H9 (cell line): ENCODE measurements around the gene ERBIN. TPM values are rescaled to one million over a fixed set of nuclear protein-coding genes. Genes with fewer than 3 reads are reported as not detected.
A peak's percentile ranks its signal among the peaks of the same experiment; 100 is the strongest.

Source experiments
- DNase-seq: peaks from one replicate; pipeline ENCODE4 v3.0.0-alpha.2; 2017
- H2AFZ ChIP-seq: one replicate; pipeline ENCODE4 v1.6.1; 2013; ENCODE audit warnings: mild to moderate bottlenecking, low read length, control low read depth, moderate library complexity
- H2AK5ac ChIP-seq: 2 replicates; pipeline ENCODE4 v1.6.1; 2013; ENCODE audit warnings: low read length, control low read depth, mixed read lengths; ENCODE audit not compliant: insufficient read length
- H2BK120ac ChIP-seq: one replicate; pipeline ENCODE4 v1.6.1; 2013; ENCODE audit warnings: low read depth, mild to moderate bottlenecking, low read length, control low read depth, inconsistent platforms; ENCODE audit not compliant: poor library complexity, severe bottlenecking
- H2BK12ac ChIP-seq: 2 replicates; pipeline ENCODE4 v1.6.1; 2013; ENCODE audit warnings: low read length, control low read depth, mixed read lengths, low read depth; ENCODE audit not compliant: insufficient read length
- H2BK15ac ChIP-seq: 2 replicates; pipeline ENCODE4 v1.6.1; 2013; ENCODE audit warnings: low read depth, low read length, control low read depth
- H2BK20ac ChIP-seq: one replicate; pipeline ENCODE4 v1.6.1; 2013; ENCODE audit warnings: low read depth, mild to moderate bottlenecking, low read length, control low read depth, inconsistent platforms; ENCODE audit not compliant: poor library complexity, severe bottlenecking
- H2BK5ac ChIP-seq: 2 replicates; pipeline ENCODE4 v1.6.1; 2013; ENCODE audit warnings: low read length, control low read depth, mixed read lengths; ENCODE audit not compliant: insufficient read length
- H3K14ac ChIP-seq: 2 replicates; pipeline ENCODE4 v1.6.1; 2013; ENCODE audit warnings: low read length, control low read depth; ENCODE audit not compliant: insufficient read depth
- H3K18ac ChIP-seq: 2 replicates; pipeline ENCODE4 v1.6.1; 2013; ENCODE audit warnings: low read depth, mild to moderate bottlenecking, mixed read lengths, low read length, control low read depth; ENCODE audit not compliant: insufficient read length
- H3K23ac ChIP-seq: 2 replicates; pipeline ENCODE4 v1.6.1; 2013; ENCODE audit warnings: low read length, control low read depth, mixed read lengths, low read depth; ENCODE audit not compliant: insufficient read length
- H3K23me2 ChIP-seq: 2 replicates; pipeline ENCODE4 v1.6.1; 2013; ENCODE audit warnings: low read depth, mild to moderate bottlenecking, mixed read lengths, low read length, control low read depth; ENCODE audit not compliant: insufficient read length, poor library complexity, severe bottlenecking
- H3K27ac ChIP-seq: 2 replicates; pipeline ENCODE4 v1.5.1; 2013; ENCODE audit warnings: low read length, control low read depth, mixed read lengths, low read depth; ENCODE audit not compliant: insufficient read length
- H3K27me3 ChIP-seq: 2 replicates; pipeline ENCODE4 v1.6.1; 2013; ENCODE audit warnings: low read length, control low read depth, inconsistent platforms; ENCODE audit not compliant: insufficient read depth
- H3K4ac ChIP-seq: 2 replicates; pipeline ENCODE4 v1.6.1; 2013; ENCODE audit warnings: low read depth, mild to moderate bottlenecking, control low read depth, inconsistent platforms, low read length, moderate library complexity
- H3K4me1 ChIP-seq: 2 replicates; pipeline ENCODE4 v1.6.1; 2013; ENCODE audit warnings: low read length, control low read depth, inconsistent platforms; ENCODE audit not compliant: insufficient read depth
- H3K4me2 ChIP-seq: 2 replicates; pipeline ENCODE4 v1.6.1; 2013; ENCODE audit warnings: low read length, control low read depth, mixed read lengths; ENCODE audit not compliant: insufficient read length, insufficient read depth
- H3K56ac ChIP-seq: 2 replicates; pipeline ENCODE4 v1.6.1; 2013; ENCODE audit warnings: low read depth, mild to moderate bottlenecking, mixed read lengths, low read length, control low read depth; ENCODE audit not compliant: insufficient read length
- H3K79me1 ChIP-seq: 2 replicates; pipeline ENCODE4 v1.6.1; 2013; ENCODE audit warnings: low read depth, mild to moderate bottlenecking, moderate library complexity, low read length, control low read depth, inconsistent platforms; ENCODE audit not compliant: insufficient read depth, poor library complexity, severe bottlenecking
- H3K79me2 ChIP-seq: 2 replicates; pipeline ENCODE4 v1.6.1; 2013; ENCODE audit warnings: low read length, control low read depth, inconsistent platforms; ENCODE audit not compliant: insufficient read depth
- H3K9ac ChIP-seq: 2 replicates; pipeline ENCODE4 v1.6.1; 2013; ENCODE audit warnings: low read length, control low read depth, mixed read lengths; ENCODE audit not compliant: insufficient read length; ENCODE audit errors: extremely low read depth
- H3K9me3 ChIP-seq: one replicate; pipeline ENCODE4 v1.6.1; 2013; ENCODE audit warnings: low read depth, low read length, inconsistent platforms; ENCODE audit not compliant: control insufficient read depth
- H3T11ph ChIP-seq: one replicate; pipeline ENCODE4 v1.6.1; 2013; ENCODE audit warnings: mild to moderate bottlenecking, low read length, control low read depth, inconsistent platforms
- H4K20me1 ChIP-seq: one replicate; pipeline ENCODE4 v1.6.1; 2013; ENCODE audit not compliant: control insufficient read depth, insufficient read length, insufficient read depth
- H4K5ac ChIP-seq: 2 replicates; pipeline ENCODE4 v1.6.1; 2013; ENCODE audit warnings: low read depth, mild to moderate bottlenecking, mixed read lengths, low read length, control low read depth; ENCODE audit not compliant: insufficient read length
- H4K8ac ChIP-seq: replicated peaks from 2 replicates; pipeline ENCODE4 v1.6.1; 2013; ENCODE audit warnings: low read length, control low read depth, mixed read lengths, low read depth; ENCODE audit not compliant: insufficient read length
- H4K91ac ChIP-seq: 2 replicates; pipeline ENCODE4 v1.6.1; 2013; ENCODE audit warnings: low read depth, mild to moderate bottlenecking, moderate library complexity, mixed read lengths, low read length, control low read depth; ENCODE audit not compliant: insufficient read length
- H3K27ac Mint-ChIP-seq, 3 experiments: 2 replicates in 2 of 3; 3 replicates in 1 of 3; pipeline ENCODE4 v1.8.0; 2020 to 2021; ENCODE audit warnings: mixed read lengths in 3 of 3, mild to moderate bottlenecking in 1 of 3, moderate library complexity in 1 of 3
- H3K27me3 Mint-ChIP-seq: 2 replicates; pipeline ENCODE4 v1.8.0; 2021; ENCODE audit warnings: low read depth, mild to moderate bottlenecking, moderate library complexity, mixed read lengths
- H3K36me3 Mint-ChIP-seq, 3 experiments: 2 replicates in 2 of 3; 3 replicates in 1 of 3; pipeline ENCODE4 v1.8.0; 2020 to 2021; ENCODE audit warnings: low read depth in 3 of 3, mixed read lengths in 3 of 3; ENCODE audit not compliant: insufficient read depth in 1 of 3
- H3K4me1 Mint-ChIP-seq, 2 experiments: 2 replicates each; pipeline ENCODE4 v1.8.0; 2020; ENCODE audit warnings: mixed read lengths in 2 of 2
- H3K4me3 Mint-ChIP-seq, 2 experiments: 2 replicates in 1 of 2; 3 replicates in 1 of 2; pipeline ENCODE4 v1.8.0; 2020 to 2021; ENCODE audit warnings: mild to moderate bottlenecking in 2 of 2, mixed read lengths in 2 of 2, moderate library complexity in 1 of 2
- H3K9me3 Mint-ChIP-seq, 2 experiments: 2 replicates in 1 of 2; 3 replicates in 1 of 2; pipeline ENCODE4 v1.8.0; 2020; ENCODE audit warnings: mild to moderate bottlenecking in 2 of 2, mixed read lengths in 2 of 2, moderate library complexity in 1 of 2
- CTCF ChIP-seq: fragments of 200-600 bp; sonication (generic); conservative IDR thresholded peaks from 3 replicates; pipeline ENCODE4 v1.8.0; 2021; ENCODE audit warnings: antibody characterized with exemption, mild to moderate bottlenecking
- WGBS: extraction: QIAGEN DNeasy Blood & Tissue Kit; methylation state at CpG from one replicate; pipeline ENCODE4 v1.1.7; 2013; ENCODE audit warnings: missing lambda C conversion rate, low lambda C conversion rate, mixed read lengths; ENCODE audit not compliant: insufficient read length; ENCODE audit errors: extremely low coverage; 5-methylcytosine and 5-hydroxymethylcytosine counted together
- total RNA-seq: library from RNA; stranded (reverse); gene quantifications from 2 replicates; pipeline ENCODE4 v1.2.1, GENCODE V29; 2021

ERBIN gene
- total RNA-seq, 1 experiment from 2014 or later = 42.9 TPM

- H3K79me2 ChIP-seq = no peaks in the 10 kb centered on the region
- H2AK5ac ChIP-seq = no peak overlapping the region
- H3K4ac ChIP-seq = no peak overlapping the region
- Mint-ChIP-seq H3K36me3 (no peaks in the 10 kb centered on the region), H3K4me1 (peaks cover 10 to 11% of the 10 kb centered on the region in 2 experiments), H3K9me3 (no peaks in the 10 kb centered on the region), H3K27ac (no peak overlapping the region; a peak in 1 of 7 replicates), H3K4me3 (no peak overlapping the region), H3K27me3 (no peaks in the 10 kb centered on the region; the same call in 1 of the 2 replicates)
- DNase-seq = peak; percentile 38
- H3K79me1 ChIP-seq = no peaks in the 10 kb centered on the region
- H2BK120ac ChIP-seq = peak overlapping the region; percentile 36
- H3T11ph ChIP-seq = no peak overlapping the region
- no peak overlapping the region for H3K18ac ChIP-seq
- no peak overlapping the region for H4K8ac ChIP-seq
- H3K14ac ChIP-seq = no peak overlapping the region
- no peak overlapping the region for H4K5ac ChIP-seq
- H3K23ac ChIP-seq = no peak overlapping the region
- H3K4me1 ChIP-seq = no peaks in the 10 kb centered on the region; the same call in 1 of the 2 replicates
- no peaks in the 10 kb centered on the region for H4K20me1 ChIP-seq
- H3K9me3 ChIP-seq = no peaks in the 10 kb centered on the region
- H3K23me2 ChIP-seq = no peaks in the 10 kb centered on the region
- no peak overlapping the region for H2BK20ac ChIP-seq
- no peak overlapping the region for H3K4me2 ChIP-seq
- peak; percentile 14; the same call in 1 of the 3 replicates for TF ChIP-seq CTCF
- no peak overlapping the region for H3K27ac ChIP-seq
- no peak overlapping the region for H3K9ac ChIP-seq
- H2BK12ac ChIP-seq = no peak overlapping the region
- no peak overlapping the region for H2BK5ac ChIP-seq
- H3K27me3 ChIP-seq = no peaks in the 10 kb centered on the region
- no CpG with 5 or more reads among the region's 9 CpGs for WGBS
- no peak overlapping the region for H3K56ac ChIP-seq
- H2BK15ac ChIP-seq = no peak overlapping the region
- H4K91ac ChIP-seq = no peak overlapping the region
- no peak overlapping the region for H2AFZ ChIP-seq
Measured at GRCh38 chr5:65893749-65894430, 32.5 kb upstream of the ERBIN start.
